HFFc6 (cell line): ENCODE results near the gene ARID5B. TPM values are rescaled to one million over a fixed set of nuclear protein-coding genes. Genes with fewer than 3 reads are reported as not detected.

Experiments used
- DNase-seq: peaks from one replicate; pipeline ENCODE4 v3.0.0-alpha.2; 2018
- H3K27ac Mint-ChIP-seq: 2 replicates; pipeline ENCODE4 v1.8.0; 2020; ENCODE audit warnings: mild to moderate bottlenecking, mixed read lengths
- H3K27me3 Mint-ChIP-seq: 2 replicates; pipeline ENCODE4 v1.8.0; 2021; ENCODE audit warnings: mild to moderate bottlenecking, moderate library complexity, mixed read lengths; ENCODE audit not compliant: insufficient read depth
- H3K36me3 Mint-ChIP-seq: 2 replicates; pipeline ENCODE4 v1.8.0; 2021; ENCODE audit warnings: low read depth, mixed read lengths
- H3K4me1 Mint-ChIP-seq: 2 replicates; pipeline ENCODE4 v1.8.0; 2020; ENCODE audit warnings: low read depth, mixed read lengths
- H3K4me3 Mint-ChIP-seq: 2 replicates; pipeline ENCODE4 v1.8.0; 2020; ENCODE audit warnings: mild to moderate bottlenecking, moderate library complexity, mixed read lengths
- H3K9me3 Mint-ChIP-seq: 2 replicates; pipeline ENCODE4 v1.8.0; 2020; ENCODE audit warnings: mild to moderate bottlenecking, mixed read lengths
- total RNA-seq, 6 experiments: library from RNA; stranded (reverse); fragmentation: NEBNext Ultra II Directional; extraction: Animal tissue kit (Norgen Biotek cat#: 25700); gene quantifications; 2 replicates in 1 of 6; 3 replicates in 5 of 6; pipeline ENCODE4 v1.2.3, GENCODE V29; 2021
- TF ChIP-seq, protein P1 (sequence below): fragments of 200-600 bp; sonication (generic); IDR thresholded peaks from 2 replicates; pipeline ENCODE4 v1.5.0; 2021; ENCODE audit warnings: antibody characterized with exemption, mild to moderate bottlenecking

Gene ARID5B
- total RNA-seq, 6 experiments from 2014 or later, result 102 to 142 (median 131) TPM

- no peak for DNase-seq
- Mint-ChIP-seq H3K36me3 (peaks cover 50% of the 10 kb centered on the region), H3K9me3 (no peaks in the 10 kb centered on the region), H3K27ac (no peak overlapping the region), H3K4me1 (peaks cover 63% of the 10 kb centered on the region), H3K27me3 (no peaks in the 10 kb centered on the region; the same call in 1 of the 2 replicates), H3K4me3 (no peak overlapping the region)
- TF ChIP-seq, protein P1, sequence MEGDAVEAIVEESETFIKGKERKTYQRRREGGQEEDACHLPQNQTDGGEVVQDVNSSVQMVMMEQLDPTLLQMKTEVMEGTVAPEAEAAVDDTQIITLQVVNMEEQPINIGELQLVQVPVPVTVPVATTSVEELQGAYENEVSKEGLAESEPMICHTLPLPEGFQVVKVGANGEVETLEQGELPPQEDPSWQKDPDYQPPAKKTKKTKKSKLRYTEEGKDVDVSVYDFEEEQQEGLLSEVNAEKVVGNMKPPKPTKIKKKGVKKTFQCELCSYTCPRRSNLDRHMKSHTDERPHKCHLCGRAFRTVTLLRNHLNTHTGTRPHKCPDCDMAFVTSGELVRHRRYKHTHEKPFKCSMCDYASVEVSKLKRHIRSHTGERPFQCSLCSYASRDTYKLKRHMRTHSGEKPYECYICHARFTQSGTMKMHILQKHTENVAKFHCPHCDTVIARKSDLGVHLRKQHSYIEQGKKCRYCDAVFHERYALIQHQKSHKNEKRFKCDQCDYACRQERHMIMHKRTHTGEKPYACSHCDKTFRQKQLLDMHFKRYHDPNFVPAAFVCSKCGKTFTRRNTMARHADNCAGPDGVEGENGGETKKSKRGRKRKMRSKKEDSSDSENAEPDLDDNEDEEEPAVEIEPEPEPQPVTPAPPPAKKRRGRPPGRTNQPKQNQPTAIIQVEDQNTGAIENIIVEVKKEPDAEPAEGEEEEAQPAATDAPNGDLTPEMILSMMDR, result no peak
Observed at GRCh38 chr10:61964949-61965702, 63.6 kb downstream of the ARID5B start.

DNA sequence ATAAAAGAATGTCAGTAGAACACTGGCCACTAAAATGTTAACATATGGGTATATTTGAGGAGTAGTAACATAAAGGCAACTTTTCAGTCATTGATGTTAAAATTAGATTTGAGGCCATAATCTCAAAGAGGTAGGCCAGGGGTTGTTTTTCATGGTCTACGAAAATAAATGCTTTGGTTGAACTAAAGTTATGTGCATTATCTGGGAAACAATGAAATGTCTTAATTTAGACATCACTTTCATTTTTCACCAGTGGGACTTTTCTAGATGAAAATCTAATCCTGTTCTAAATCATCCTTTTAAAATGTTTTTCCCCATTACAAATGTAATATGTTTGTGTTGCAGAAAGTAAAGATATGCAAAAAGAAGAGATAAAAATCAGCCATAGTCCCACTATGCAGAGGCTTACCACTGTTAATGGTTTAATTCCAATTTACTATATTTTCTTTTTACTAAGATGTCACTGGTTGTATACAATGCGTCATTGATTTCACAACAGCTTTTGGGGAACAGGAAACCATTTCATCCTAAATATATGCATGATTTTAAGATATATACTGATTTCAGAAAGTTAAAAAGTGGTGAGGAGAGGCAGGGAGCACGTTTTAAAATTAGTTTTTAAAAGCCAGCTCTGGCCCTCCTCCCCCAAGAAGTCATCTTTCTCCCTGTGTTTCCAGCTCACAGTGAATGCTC is 64.3 kb downstream of the ARID5B start:
- Mint-ChIP-seq H3K4me3 (no peak overlapping the region), H3K27me3 (no peaks in the 10 kb centered on the region; the same call in 1 of the 2 replicates), H3K9me3 (no peaks in the 10 kb centered on the region), H3K4me1 (peaks cover 70% of the 10 kb centered on the region), H3K36me3 (peaks cover 50% of the 10 kb centered on the region), H3K27ac (no peak overlapping the region)
- DNase-seq, result no peak
- TF ChIP-seq, protein P1, result no peak

DNA sequence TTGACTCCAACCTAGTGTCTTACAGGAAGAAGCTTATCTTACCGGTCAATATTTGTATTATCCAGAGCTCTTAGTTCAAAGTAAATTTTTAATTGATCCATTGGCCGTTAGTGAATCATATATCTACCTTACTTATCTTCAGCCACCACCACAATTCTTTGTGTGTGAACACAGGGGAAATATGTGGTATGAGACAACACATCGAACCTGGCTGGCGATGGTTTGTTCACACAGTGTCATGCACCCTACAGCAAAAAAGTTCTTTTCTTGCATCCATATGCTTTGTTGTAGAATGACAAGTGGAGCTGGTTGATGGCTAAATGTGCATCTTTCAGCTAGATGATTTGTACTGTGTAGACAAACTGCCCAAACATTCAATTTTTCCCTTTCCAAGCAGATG is 65.8 kb downstream of the ARID5B start:
- no peak overlapping the region for H3K4me3 Mint-ChIP-seq
- H3K9me3 Mint-ChIP-seq, result no peaks in the 10 kb centered on the region
- no peak overlapping the region for H3K27ac Mint-ChIP-seq
- H3K4me1 Mint-ChIP-seq, result peaks cover 75% of the 10 kb centered on the region
- TF ChIP-seq, protein P1, result no peak
- H3K36me3 Mint-ChIP-seq, result peaks cover 48% of the 10 kb centered on the region
- no peaks in the 10 kb centered on the region; the same call in 1 of the 2 replicates for H3K27me3 Mint-ChIP-seq
- no peak for DNase-seq

GRCh38 chr10:61970182-61971002 is 68.9 kb downstream of the ARID5B start:
- Mint-ChIP-seq H3K27ac (peak overlapping the region; percentile 67), H3K27me3 (no peaks in the 10 kb centered on the region; the same call in 1 of the 2 replicates)

DNA sequence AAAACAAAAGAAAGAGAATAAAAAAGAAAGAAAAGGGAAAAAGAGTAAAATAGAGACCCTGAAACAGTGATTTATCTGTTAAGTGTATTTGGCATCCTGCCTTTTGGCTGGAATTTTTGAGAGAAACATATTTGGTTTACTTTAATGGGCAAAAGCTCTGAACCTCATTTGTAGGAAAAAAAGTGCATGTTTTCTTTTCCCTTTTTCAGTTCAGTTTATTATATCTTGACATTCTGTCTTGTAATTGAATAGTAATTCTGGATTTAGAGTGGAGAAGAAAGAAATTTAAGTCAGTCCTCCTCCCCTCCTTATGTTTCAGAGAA is 69.5 kb downstream of the ARID5B start:
- Mint-ChIP-seq H3K4me1 (peaks cover 81% of the 10 kb centered on the region), H3K27ac (peak overlapping the region; percentile 67), H3K4me3 (peak overlapping the region; percentile 55), H3K27me3 (no peaks in the 10 kb centered on the region; the same call in 1 of the 2 replicates), H3K9me3 (no peaks in the 10 kb centered on the region), H3K36me3 (peaks cover 46% of the 10 kb centered on the region)
- TF ChIP-seq, protein P1, result no peak
- DNase-seq, result no peak

More at GRCh38 chr10:61970182-61971002, 68.9 kb downstream of the ARID5B start:
- no peak for DNase-seq
- Mint-ChIP-seq H3K4me3 (peak overlapping the region; percentile 55), H3K4me1 (peaks cover 79% of the 10 kb centered on the region), H3K36me3 (peaks cover 47% of the 10 kb centered on the region), H3K9me3 (no peaks in the 10 kb centered on the region)
- TF ChIP-seq, protein P1, result no peak
